ENCODE measurements around the gene FOXJ3. TPM values are rescaled to one million over a fixed set of nuclear protein-coding genes. Genes with fewer than 3 reads are reported as not detected.

The FOXJ3 gene
- total and polyA plus RNA-seq, 2 of the 8 experiments (the other 6 are each of a cell fraction or from before 2014, with no cell fraction given) = 48.6 to 51.9 TPM

DNA sequence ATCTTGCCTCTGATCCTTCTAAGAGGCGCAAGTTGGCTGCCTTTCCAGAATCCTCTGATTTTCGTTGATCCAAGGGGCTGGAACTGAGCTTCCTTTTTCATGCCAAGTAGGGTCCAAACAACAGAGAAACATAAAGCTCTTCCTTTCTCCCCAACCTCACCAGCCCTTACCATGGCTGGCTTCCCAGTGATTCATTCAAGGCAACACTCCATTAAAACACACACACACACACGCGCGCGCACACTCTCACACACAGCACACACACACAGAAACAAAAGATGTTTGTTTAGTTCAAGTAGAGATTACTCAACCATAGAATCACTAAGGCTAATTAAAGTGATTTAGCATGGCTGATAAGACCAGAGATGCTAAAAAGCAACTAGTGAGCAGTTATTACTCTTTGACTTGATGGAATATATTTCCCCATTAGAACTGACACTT lies 157.5 kb downstream of the FOXJ3 start:
- Histone ChIP-seq H3K23me2 (ENCODE audit: low read depth, low read length) (no peaks in the 10 kb centered on the region; the same call in 1 of the 2 replicates), H3K4me1 (replicated peaks in 1 of 4; ENCODE audit: control insufficient read depth in 3 of 4, insufficient read depth in 4 of 4, low read length in 3 of 4) (peaks cover 0 to 7% (median 0%) of the 10 kb centered on the region in 4 experiments; a peak in 1 of 7 replicates), H3K36me3 (ENCODE audit: control insufficient read depth in 2 of 4, insufficient read depth in 4 of 4, low read length in 3 of 4) (peaks cover 0 to 20% (median 7%) of the 10 kb centered on the region in 4 experiments; a peak in 4 of 8 replicates), H2BK12ac (ENCODE audit: low read depth, low read length) (no peak overlapping the region), H3K27me3 (replicated peaks in 1 of 4; ENCODE audit: control insufficient read depth in 3 of 4, extremely low read depth in 1 of 4, insufficient read depth in 3 of 4, low read length in 3 of 4) (no peaks in the 10 kb centered on the region), H2BK120ac (replicated peaks; ENCODE audit: low read depth, low read length) (no peak overlapping the region), H3K9me3 (ENCODE audit: insufficient read depth in 2 of 2, low read depth in 1 of 2, low read length in 1 of 2) (no peaks in the 10 kb centered on the region), H3K79me2 (ENCODE audit: control insufficient read depth in 1 of 2, insufficient read depth in 2 of 2, low read length in 2 of 2) (no peaks in the 10 kb centered on the region), H4K5ac (ENCODE audit: insufficient read length, low read depth, low read length) (no peak overlapping the region), H4K91ac (replicated peaks; ENCODE audit: insufficient read length, low read length) (no peak overlapping the region), H3K4me2 (ENCODE audit: insufficient read depth in 1 of 2, low read depth in 2 of 2, low read length in 2 of 2) (no peak overlapping the region), H3K27ac (ENCODE audit: low read depth, low read length) (no peak overlapping the region), H2AFZ (ENCODE audit: low read length) (no peak overlapping the region), H4K8ac (ENCODE audit: extremely low read depth, insufficient read depth, low read length) (no peak overlapping the region), H3K23ac (ENCODE audit: insufficient read length) (no peak overlapping the region), H2BK5ac (ENCODE audit: low read depth, low read length) (no peak overlapping the region), H3K9ac (replicated peaks in 1 of 4; ENCODE audit: extremely low read depth in 1 of 4, low read depth in 3 of 4, low read length in 3 of 4) (no peak overlapping the region), H2BK20ac (ENCODE audit: low read length) (no peak overlapping the region), H4K20me1 (replicated peaks in 1 of 2; ENCODE audit: control insufficient read depth in 1 of 2, insufficient read depth in 2 of 2, low read length in 2 of 2) (no peaks in the 10 kb centered on the region), H3K4me3 (ENCODE audit: extremely low read depth in 1 of 4, insufficient read depth in 2 of 4, low read depth in 3 of 4, low read length in 4 of 4) (no peak overlapping the region), H3K4ac (replicated peaks; ENCODE audit: insufficient read length, low read depth, low read length) (no peak overlapping the region), H3K56ac (replicated peaks; ENCODE audit: insufficient read length, low read depth, low read length) (no peak overlapping the region), H3K79me1 (ENCODE audit: low read depth, low read length) (no peaks in the 10 kb centered on the region), H3K14ac (ENCODE audit: insufficient read length) (no peak overlapping the region), H2AK5ac (ENCODE audit: low read depth, low read length) (no peak overlapping the region), H2BK15ac (ENCODE audit: low read length) (no peak overlapping the region), H3K18ac (ENCODE audit: extremely low read depth, low read length) (no peak overlapping the region)
- FAIRE-seq (no peak), DNase-seq (ENCODE audit: low read depth in 1 of 2, low spot score in 2 of 2) (no peak)
- WGBS, 2 experiments (ENCODE audit: extremely low coverage in 1 of 2, insufficient coverage in 1 of 2, insufficient read length in 1 of 2, insufficient replicate concordance in 2 of 2, low coverage in 1 of 2, low lambda C conversion rate in 2 of 2, missing lambda C conversion rate in 1 of 2) = 95% methylated on average over 6 of the region's 6 CpGs; no CpG with 5 or more reads in 1 of the 2 experiments
- ChIA-PET CTCF (ENCODE audit: partially characterized antibody) (interaction anchor here (0.5 to 1.6 kb wide), 8 partner anchors 8 to 346 kb away, joined by 3 to 6 read pairs (median 3); no protein-coding TSS in a partner anchor), POLR2A (ENCODE audit: partially characterized antibody) (no interaction called here)
- no peak for TF ChIP-seq POLR2A (IDR thresholded peaks at IDR 0.05; ENCODE audit: control extremely low read depth in 1 of 2, low read depth in 2 of 2, low read length in 2 of 2)
- TF ChIP-seq SIN3A (conservative IDR thresholded peaks at IDR 0.05 in 1 of 2, IDR thresholded peaks at IDR 0.05 in 1 of 2; ENCODE audit: low read depth in 1 of 2, low read length in 2 of 2) = no peak
- no peak for TF ChIP-seq BCL11A (IDR thresholded peaks at IDR 0.05; ENCODE audit: low read depth in 2 of 2, low read length in 2 of 2)
- TF ChIP-seq TBP (IDR thresholded peaks at IDR 0.05; ENCODE audit: low read depth, low read length) = no peak
- TF ChIP-seq ATF3 (IDR thresholded peaks at IDR 0.05; ENCODE audit: insufficient read depth, low read depth, low read length) = no peak
- no peak for TF ChIP-seq SP4 (IDR thresholded peaks at IDR 0.05; ENCODE audit: low read length)
- TF ChIP-seq GABPA (IDR thresholded peaks at IDR 0.05; ENCODE audit: borderline replicate concordance, insufficient read depth, low read length) = no peak
- no peak for TF ChIP-seq PHF8 (conservative IDR thresholded peaks at IDR 0.05; ENCODE audit: low read depth, low read length)
- no peak for TF ChIP-seq GTF2F1 (IDR thresholded peaks at IDR 0.05; ENCODE audit: borderline replicate concordance, low read depth, low read length)
- TF ChIP-seq NANOG (IDR thresholded peaks at IDR 0.05; ENCODE audit: insufficient read depth, low read depth, low read length, poor library complexity, severe bottlenecking) = no peak

Measured in H1 (cell line).